ENCODE measurements around the gene KLHL11. TPM values are rescaled to one million over a fixed set of nuclear protein-coding genes. Genes with fewer than 3 reads are reported as not detected.

KLHL11 gene
- total and polyA plus RNA-seq, 10 of the 15 experiments (the other 5 are each of a cell fraction or from before 2014, with no cell fraction given): 0.07 to 17.2 (median 10.1) TPM

- Histone ChIP-seq H4K20me1 (ENCODE audit: control insufficient read depth, insufficient read depth) (no peaks in the 10 kb centered on the region), H2AFZ (ENCODE audit: control insufficient read depth, low read depth, low read length) (no peak overlapping the region), H3K9me3 (replicated peaks; ENCODE audit: control insufficient read depth, insufficient read depth, low read length) (no peaks in the 10 kb centered on the region), H3K4me1 (ENCODE audit: control insufficient read depth, insufficient read depth, low read length) (peaks cover 8% of the 10 kb centered on the region; the same call in 1 of the 2 replicates), H3K36me3 (ENCODE audit: control insufficient read depth in 2 of 2, insufficient read depth in 2 of 2, low read length in 1 of 2) (peaks cover 5 to 7% of the 10 kb centered on the region in 2 experiments), H3K4me3 (no peak overlapping the region), H3K4me2 (ENCODE audit: control insufficient read depth, insufficient read depth) (no peak overlapping the region), H3K9ac (ENCODE audit: control insufficient read depth, insufficient read depth, low read length) (no peak overlapping the region), H3K79me2 (ENCODE audit: control insufficient read depth, insufficient read depth, low read length) (peaks cover 19% of the 10 kb centered on the region), H3K27ac (ENCODE audit: control insufficient read depth, insufficient read depth) (no peak overlapping the region), H3K27me3 (replicated peaks in 1 of 2; ENCODE audit: control insufficient read depth in 2 of 2, insufficient read depth in 2 of 2, low read length in 1 of 2) (no peaks in the 10 kb centered on the region)
- no peak; the same call in 2 of the 3 replicates for ATAC-seq
- TF ChIP-seq ZNF622 (IDR thresholded peaks at IDR 0.05): no peak
- TF ChIP-seq ZNF217 (IDR thresholded peaks at IDR 0.05): no peak
- TF ChIP-seq ZBED1 (IDR thresholded peaks at IDR 0.05; ENCODE audit: borderline replicate concordance): no peak
- TF ChIP-seq MTA3 (IDR thresholded peaks at IDR 0.05; ENCODE audit: borderline replicate concordance, low read length): no peak
- TF ChIP-seq SMC3 (IDR thresholded peaks at IDR 0.05; ENCODE audit: borderline replicate concordance, low read length): no peak
- no peak for TF ChIP-seq FOXK2 (IDR thresholded peaks at IDR 0.05)
- no peak for TF ChIP-seq CBX5 (IDR thresholded peaks at IDR 0.05; ENCODE audit: low read depth)
- ChIA-PET POLR2A (interaction anchor here (1.0 to 1.4 kb wide), 3 partner anchors 10 to 82 kb away, joined by 3 to 5 read pairs (median 4); partner anchors contain the start of gene ODAD4), RAD21 (ENCODE audit: unreplicated experiment) (interaction anchor here (1.0 to 2.1 kb wide), 6 partner anchors 11 to 77 kb away, joined by 3 to 15 read pairs (median 5); partner anchors contain the start of genes KLHL10, KLHL11 and P3H4), CTCF (interaction anchor here (1.2 to 2.7 kb wide), 4 partner anchors 15 to 159 kb away, joined by 3 to 18 read pairs (median 4); partner anchors contain the start of gene KLHL11), SMC1A (ENCODE audit: uncharacterized antibody, unreplicated experiment) (interaction anchor here (1.3 to 5.2 kb wide), 4 partner anchors 11 to 81 kb away, joined by 3 to 33 read pairs (median 8); partner anchors contain the start of genes KLHL10, KLHL11, ODAD4 and P3H4)
- BruUV-seq (replicated peaks): no TSS peak
- DNase-seq (ENCODE audit: low read depth, low spot score): no peak
- WGBS (ENCODE audit: insufficient coverage, insufficient replicate concordance, low lambda C conversion rate, missing lambda C conversion rate): 81% methylated on average over 4 of the region's 4 CpGs
- FAIRE-seq: no peak
- intact Hi-C loops (cut with micrococcal nuclease; ENCODE audit: unreplicated experiment): no loop called here
- in situ Hi-C loops (cut with MboI): no loop called here
These were observed 16.4 kb downstream of the KLHL11 start for GRCh38 chr17:41848788-41849187.

- H3K4me2 ChIP-seq (ENCODE audit: control insufficient read depth, insufficient read depth): no peak overlapping the region
- DNase-seq (ENCODE audit: low read depth, low spot score) (no peak), FAIRE-seq (no peak), ATAC-seq (no peak)
- intact Hi-C loops (cut with micrococcal nuclease; ENCODE audit: unreplicated experiment) (no loop called here), in situ Hi-C loops (cut with MboI) (no loop called here)
- no peak overlapping the region for H3K27ac ChIP-seq (ENCODE audit: control insufficient read depth, insufficient read depth)
- no peak overlapping the region for H3K4me3 ChIP-seq
- ChIA-PET RAD21 (ENCODE audit: unreplicated experiment) (no interaction called here), POLR2A (no interaction called here), CTCF (no interaction called here), SMC1A (ENCODE audit: uncharacterized antibody, unreplicated experiment) (no interaction called here)
- no peaks in the 10 kb centered on the region for H3K9me3 ChIP-seq (replicated peaks; ENCODE audit: control insufficient read depth, insufficient read depth, low read length)
- no peaks in the 10 kb centered on the region; the same call in 1 of the 2 replicates for H3K4me1 ChIP-seq (ENCODE audit: control insufficient read depth, insufficient read depth, low read length)
- no TSS peak for BruUV-seq (replicated peaks)
- peaks cover 0 to 2% of the 10 kb centered on the region in 2 experiments; a peak in 1 of 4 replicates for H3K36me3 ChIP-seq (ENCODE audit: control insufficient read depth in 2 of 2, insufficient read depth in 2 of 2, low read length in 1 of 2)
- no peak overlapping the region for H3K9ac ChIP-seq (ENCODE audit: control insufficient read depth, insufficient read depth, low read length)
- 74% methylated on average over 6 of the region's 6 CpGs for WGBS (ENCODE audit: insufficient coverage, insufficient replicate concordance, low lambda C conversion rate, missing lambda C conversion rate)
- TF ChIP-seq IRF3 (IDR thresholded peaks at IDR 0.05) (no peak), CTCF (IDR thresholded peaks at IDR 0.05 in 2 of 3, conservative IDR thresholded peaks at IDR 0.05 in 1 of 3; ENCODE audit: control insufficient read depth in 2 of 3, extremely low read depth in 1 of 3, insufficient read depth in 1 of 3, low read depth in 3 of 3, low read length in 3 of 3) (no peak), ZNF207 (IDR thresholded peaks at IDR 0.05; ENCODE audit: borderline replicate concordance) (no peak), SPI1 (IDR thresholded peaks at IDR 0.05; ENCODE audit: borderline replicate concordance, insufficient read depth, low read depth, low read length) (no peak), CHD4 (IDR thresholded peaks at IDR 0.05) (no peak)
- no peak overlapping the region for H2AFZ ChIP-seq (ENCODE audit: control insufficient read depth, low read depth, low read length)
- H4K20me1 ChIP-seq (ENCODE audit: control insufficient read depth, insufficient read depth): no peaks in the 10 kb centered on the region
- H3K79me2 ChIP-seq (ENCODE audit: control insufficient read depth, insufficient read depth, low read length): peaks cover 9% of the 10 kb centered on the region
- no peaks in the 10 kb centered on the region for H3K27me3 ChIP-seq (replicated peaks in 1 of 2; ENCODE audit: control insufficient read depth in 2 of 2, insufficient read depth in 2 of 2, low read length in 1 of 2)
These were observed 20.3 kb downstream of the KLHL11 start for GRCh38 chr17:41844971-41845370.
